T-cell (primary cell): ENCODE data around the gene TENM3. TPM values are rescaled to one million over a fixed set of nuclear protein-coding genes. Genes with fewer than 3 reads are reported as not detected.

ENCODE experiments used
- ATAC-seq, 4 experiments: fragments of 200-7000 bp in 3 of 4; fragments of 150-1000 bp in 1 of 4; cut with Tn5 transposase; replicated peaks in 1 of 4; 1 replicate in 3 of 4; 2 replicates in 1 of 4; pipeline ENCODE4 v1.10.0; 2021; ENCODE audit warnings: moderate library complexity in 3 of 4, mild to moderate bottlenecking in 2 of 4, moderate number of reproducible peaks in 1 of 4
- CTCF ChIA-PET, 2 donors: fragments of 300-600 bp; sonication (Branson Sonifier 250); formaldehyde crosslinking; loops; one replicate each; lab custom pipeline; 2022; ENCODE audit warnings: antibody characterized with exemption in 2 of 2; lab: Charles Lee
- POLR2A ChIA-PET, 2 donors: fragments of 300-600 bp; sonication (Branson Sonifier 250); formaldehyde crosslinking; loops; one replicate each; lab custom pipeline; 2022; ENCODE audit warnings: antibody characterized with exemption in 2 of 2; lab: Charles Lee
- DNase-seq, 35 experiments: peaks; one replicate each; pipeline versions ENCODE4 v3.0.0 to v3.0.0-alpha.2; 2013 to 2023
- H3K27ac ChIP-seq: one replicate; pipeline ENCODE4 v1.5.1; 2013; ENCODE audit warnings: low read length
- H3K27me3 ChIP-seq, 2 experiments: replicated peaks in 1 of 2; 1 replicate in 1 of 2; 2 replicates in 1 of 2; pipeline versions ENCODE4 v1.6.1 to v1.7.0; 2013; ENCODE audit warnings: low read length in 1 of 2, mixed read lengths in 1 of 2; ENCODE audit not compliant: control insufficient read depth in 2 of 2, insufficient read depth in 2 of 2; ENCODE audit errors: extremely low read depth in 1 of 2
- H3K36me3 ChIP-seq, 2 donors: 1 replicate in 1 of 2; 2 replicates in 1 of 2; pipeline versions ENCODE4 v1.6.1 to v1.7.0; 2013; ENCODE audit warnings: low read length in 1 of 2; ENCODE audit not compliant: control insufficient read depth in 2 of 2, insufficient read depth in 1 of 2; ENCODE audit errors: extremely low read depth in 1 of 2
- H3K4me1 ChIP-seq, 2 experiments: 1 replicate in 1 of 2; 2 replicates in 1 of 2; pipeline versions ENCODE4 v1.6.1 to v1.7.0; 2013; ENCODE audit warnings: low read length in 2 of 2, mixed read lengths in 1 of 2; ENCODE audit not compliant: insufficient read depth in 2 of 2, control insufficient read depth in 1 of 2; ENCODE audit errors: extremely low read depth in 1 of 2
- H3K4me3 ChIP-seq, 2 donors: 1 replicate in 1 of 2; 2 replicates in 1 of 2; pipeline versions ENCODE4 v1.5.1 to v1.7.0; 2013; ENCODE audit warnings: mild to moderate bottlenecking in 2 of 2, low read length in 1 of 2, moderate library complexity in 1 of 2; ENCODE audit not compliant: control insufficient read depth in 1 of 2; ENCODE audit errors: extremely low read depth in 1 of 2
- H3K9me3 ChIP-seq: 2 replicates; pipeline ENCODE4 v1.7.0; 2013
- H3K27ac Mint-ChIP-seq, 2 donors: one replicate each; pipeline ENCODE4 v1.8.0; 2020 to 2021; ENCODE audit warnings: mild to moderate bottlenecking in 2 of 2, mixed read lengths in 2 of 2
- H3K27me3 Mint-ChIP-seq, 2 donors: one replicate each; pipeline ENCODE4 v1.8.0; 2021 to 2022; ENCODE audit warnings: mixed read lengths in 2 of 2
- H3K36me3 Mint-ChIP-seq: one replicate; pipeline ENCODE4 v1.8.0; 2021; ENCODE audit warnings: mixed read lengths
- H3K4me1 Mint-ChIP-seq, 3 donors: one replicate each; pipeline ENCODE4 v1.8.0; 2020 to 2022; ENCODE audit warnings: mixed read lengths in 3 of 3, mild to moderate bottlenecking in 1 of 3
- H3K4me3 Mint-ChIP-seq, 3 donors: one replicate each; pipeline ENCODE4 v1.8.0; 2020 to 2022; ENCODE audit warnings: mild to moderate bottlenecking in 3 of 3, mixed read lengths in 3 of 3, moderate library complexity in 3 of 3
- H3K9me3 Mint-ChIP-seq, 3 donors: one replicate each; pipeline ENCODE4 v1.8.0; 2020 to 2022; ENCODE audit warnings: mixed read lengths in 3 of 3
- WGBS: methylation state at CpG from one replicate; pipeline ENCODE4 v1.1.5; 2013; ENCODE audit warnings: missing lambda C conversion rate; ENCODE audit not compliant: insufficient coverage; 5-methylcytosine and 5-hydroxymethylcytosine counted together
- total RNA-seq, 35 experiments: library from RNA in 6 of 35; stranded (reverse) in 6 of 35; fragments of 120-200 nt in 1 of 35; gene quantifications; one replicate each; pipeline versions ENCODE4 v1.2.1 to v1.2.4 and lab custom pipeline; 2013 to 2026

The TENM3 gene
- total RNA-seq, 5 donors from 2014 or later (not counting 1 experiment from before 2014, with no cell fraction given): 0.03 to 0.44 (median 0.16) TPM; not detected in 2

DNA sequence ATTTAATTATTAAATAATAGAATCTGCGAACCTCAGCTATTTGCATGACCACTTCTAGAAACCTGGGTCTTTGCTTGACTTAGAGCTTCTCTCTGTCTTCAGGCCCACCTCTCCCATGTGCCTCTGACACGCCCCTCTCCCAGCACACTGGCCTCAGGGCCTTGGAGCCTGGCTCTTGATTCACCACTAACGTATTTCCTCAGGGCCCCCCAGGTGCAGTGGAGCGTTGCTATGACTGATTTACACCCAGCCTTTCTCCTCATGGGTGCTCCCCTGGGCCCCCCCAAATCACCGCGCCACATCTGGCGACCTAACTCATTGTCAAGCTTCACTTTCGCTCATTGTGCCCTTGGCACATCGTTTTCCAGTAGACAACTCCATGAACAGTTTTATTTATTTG lies 37.9 kb upstream of the TENM3 start:
- ChIA-PET CTCF (interaction anchor here in 1 of 2 donors (1.0 kb wide), 1 partner anchor 1621 kb away, joined by 3 read pairs; no protein-coding TSS in a partner anchor), POLR2A (no interaction called here)
- Mint-ChIP-seq H3K4me1 (no peaks in the 10 kb centered on the region), H3K27ac (no peak overlapping the region), H3K4me3 (no peak overlapping the region), H3K9me3 (peaks cover 0 to 14% (median 0%) of the 10 kb centered on the region in 3 donors), H3K27me3 (peaks cover 0 to 7% of the 10 kb centered on the region in 2 donors), H3K36me3 (no peaks in the 10 kb centered on the region)
- ATAC-seq (no peak), DNase-seq (no peak)
- Histone ChIP-seq H3K4me1 (no peaks in the 10 kb centered on the region), H3K4me3 (no peak overlapping the region), H3K9me3 (no peaks in the 10 kb centered on the region), H3K27ac (no peak overlapping the region), H3K27me3 (peaks cover 0 to 5% of the 10 kb centered on the region in 2 experiments), H3K36me3 (no peaks in the 10 kb centered on the region)
- 70% methylated on average over 8 of the region's 9 CpGs for WGBS

DNA sequence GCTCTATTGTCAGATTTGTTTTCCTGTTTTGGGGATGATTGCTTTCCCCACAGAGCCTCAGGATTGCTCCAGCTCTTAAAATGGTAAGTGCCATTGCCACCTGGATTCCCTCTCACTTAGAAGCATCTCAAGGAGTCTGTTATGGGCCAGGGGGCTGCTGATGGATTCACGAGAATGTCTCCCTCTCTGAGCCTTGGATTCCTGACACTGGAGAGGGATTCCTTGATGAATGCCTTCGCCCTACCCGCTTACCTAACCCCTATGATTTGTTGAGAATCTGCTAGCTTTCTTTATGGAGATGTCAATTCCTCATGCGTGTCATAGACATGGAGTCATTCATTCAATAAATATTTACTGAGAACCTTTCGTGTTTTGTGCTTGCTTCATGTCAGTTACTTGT lies 36.9 kb upstream of the TENM3 start:
- WGBS: 40% methylated on average over 1 of the region's 5 CpGs
- Histone ChIP-seq H3K36me3 (no peaks in the 10 kb centered on the region), H3K9me3 (no peaks in the 10 kb centered on the region), H3K27me3 (peaks cover 0 to 8% of the 10 kb centered on the region in 2 experiments), H3K27ac (no peak overlapping the region), H3K4me1 (no peaks in the 10 kb centered on the region), H3K4me3 (no peak overlapping the region)
- POLR2A ChIA-PET: no interaction called here
- Mint-ChIP-seq H3K27ac (no peak overlapping the region), H3K36me3 (no peaks in the 10 kb centered on the region), H3K27me3 (peaks cover 0 to 6% of the 10 kb centered on the region in 2 donors), H3K4me3 (no peak overlapping the region), H3K9me3 (peaks cover 0 to 13% (median 0%) of the 10 kb centered on the region in 3 donors), H3K4me1 (no peaks in the 10 kb centered on the region)
- CTCF ChIA-PET: no interaction called here
- no peak for ATAC-seq
- DNase-seq: no peak

DNA sequence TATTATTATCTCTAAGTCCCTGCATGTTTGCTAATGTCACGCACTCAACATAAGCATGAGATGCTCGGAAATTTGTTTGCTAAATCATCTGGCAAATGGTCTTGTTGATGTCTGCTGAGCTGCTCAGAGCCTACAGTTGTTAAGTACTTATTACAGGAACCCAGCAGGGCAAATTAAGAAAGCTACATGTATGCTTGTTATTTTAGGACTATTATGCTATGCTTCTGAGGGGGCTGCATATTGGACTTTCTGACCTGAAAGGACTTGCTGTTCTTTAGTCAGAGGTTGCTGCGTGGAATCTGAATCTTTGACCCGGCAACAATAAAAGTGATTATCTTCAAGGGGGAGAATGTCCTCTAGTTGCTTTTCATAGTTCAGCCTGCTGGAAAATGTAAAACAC lies 36.3 kb upstream of the TENM3 start:
- H3K36me3 ChIP-seq: no peaks in the 10 kb centered on the region
- H3K9me3 ChIP-seq: no peaks in the 10 kb centered on the region
- H3K27me3 ChIP-seq: peaks cover 0 to 8% of the 10 kb centered on the region in 2 experiments
- Mint-ChIP-seq H3K27me3 (peaks cover 0 to 4% of the 10 kb centered on the region in 2 donors), H3K9me3 (peaks cover 0 to 12% (median 0%) of the 10 kb centered on the region in 3 donors), H3K36me3 (no peaks in the 10 kb centered on the region), H3K4me3 (no peak overlapping the region), H3K27ac (no peak overlapping the region), H3K4me1 (no peaks in the 10 kb centered on the region)
- CTCF ChIA-PET: no interaction called here
- POLR2A ChIA-PET: no interaction called here
- DNase-seq (no peak), ATAC-seq (no peak)
- H3K4me3 ChIP-seq: no peak overlapping the region
- no peak overlapping the region for H3K27ac ChIP-seq
- WGBS: 64% methylated on average over 3 of the region's 4 CpGs
- H3K4me1 ChIP-seq: no peaks in the 10 kb centered on the region

DNA sequence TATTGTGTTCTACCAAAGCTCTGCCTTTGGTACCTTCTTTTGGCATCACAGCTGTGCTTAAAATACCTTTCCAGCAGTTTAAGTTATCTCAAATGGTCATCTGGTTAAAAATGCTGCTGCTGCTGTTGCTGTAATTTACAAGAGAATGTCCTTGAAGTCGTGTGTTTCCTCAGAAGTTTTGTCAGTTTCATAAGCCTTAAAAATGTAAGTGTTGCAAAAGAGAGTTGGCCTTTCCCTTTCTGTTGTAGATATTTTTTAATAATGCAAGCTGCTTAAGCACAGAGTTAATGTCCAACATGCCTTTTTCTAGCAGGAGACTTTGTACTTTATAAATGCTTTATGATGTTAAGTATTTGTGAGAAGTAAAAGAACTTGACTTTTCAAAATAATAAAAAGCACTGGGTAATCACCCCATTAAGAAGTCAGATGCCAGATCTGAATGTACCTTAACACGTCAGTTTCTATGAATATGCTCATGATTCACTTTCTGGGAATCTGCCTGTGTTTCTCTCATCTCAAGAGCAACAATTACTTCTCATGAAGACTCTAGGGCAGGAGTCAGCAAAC lies 35.3 kb upstream of the TENM3 start:
- H3K36me3 Mint-ChIP-seq: no peaks in the 10 kb centered on the region
- no peaks in the 10 kb centered on the region for H3K4me1 Mint-ChIP-seq
- whole genome bisulfite sequencing: 40% methylated on average over 1 of the region's 2 CpGs
- ATAC-seq (no peak), DNase-seq (no peak)
- Histone ChIP-seq H3K4me3 (no peak overlapping the region), H3K27ac (no peak overlapping the region), H3K36me3 (no peaks in the 10 kb centered on the region), H3K27me3 (peaks cover 0 to 8% of the 10 kb centered on the region in 2 experiments), H3K4me1 (no peaks in the 10 kb centered on the region), H3K9me3 (no peaks in the 10 kb centered on the region)
- peaks cover 0 to 12% (median 0%) of the 10 kb centered on the region in 3 donors for H3K9me3 Mint-ChIP-seq
- no peak overlapping the region for H3K4me3 Mint-ChIP-seq
- H3K27me3 Mint-ChIP-seq: peaks cover 0 to 4% of the 10 kb centered on the region in 2 donors
- ChIA-PET POLR2A (no interaction called here), CTCF (no interaction called here)
- H3K27ac Mint-ChIP-seq: no peak overlapping the region

DNA sequence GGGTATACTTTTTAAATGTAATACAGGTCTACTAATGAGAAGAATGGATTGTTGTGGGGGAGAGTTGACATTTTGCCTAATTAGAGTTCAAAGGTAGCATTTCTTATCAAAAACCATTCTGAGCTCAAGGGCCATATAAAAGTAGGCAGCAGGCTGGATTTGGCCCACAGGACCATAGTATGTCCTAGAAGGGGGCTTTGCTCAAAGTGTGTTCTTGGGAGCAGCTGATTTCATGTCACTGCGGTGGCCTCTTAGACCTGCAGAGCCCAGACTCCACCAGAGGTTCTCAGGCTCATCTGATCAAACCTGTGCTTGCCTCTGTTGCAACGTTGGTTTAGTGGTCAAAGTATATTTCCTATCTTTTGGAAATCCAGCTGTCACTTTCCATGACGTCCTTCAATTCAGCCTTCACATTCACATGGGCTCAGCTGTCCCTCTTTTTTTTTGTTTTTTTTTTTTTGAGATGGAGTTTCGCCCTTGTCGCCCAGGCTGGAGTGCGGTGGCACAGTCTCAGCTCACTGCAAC lies 34.6 kb upstream of the TENM3 start:
- Mint-ChIP-seq H3K36me3 (no peaks in the 10 kb centered on the region), H3K27me3 (peaks cover 0 to 4% of the 10 kb centered on the region in 2 donors), H3K9me3 (peaks cover 0 to 11% (median 0%) of the 10 kb centered on the region in 3 donors), H3K4me1 (no peaks in the 10 kb centered on the region), H3K27ac (no peak overlapping the region), H3K4me3 (no peak overlapping the region)
- no peaks in the 10 kb centered on the region for H3K36me3 ChIP-seq
- 100% methylated on average over 2 of the region's 6 CpGs for WGBS
- H3K27ac ChIP-seq: no peak overlapping the region
- ChIA-PET CTCF (no interaction called here), POLR2A (no interaction called here)
- H3K27me3 ChIP-seq: peaks cover 0 to 6% of the 10 kb centered on the region in 2 experiments
- no peaks in the 10 kb centered on the region for H3K4me1 ChIP-seq
- no peak overlapping the region for H3K4me3 ChIP-seq
- ATAC-seq (no peak), DNase-seq (no peak)
- H3K9me3 ChIP-seq: no peaks in the 10 kb centered on the region

DNA sequence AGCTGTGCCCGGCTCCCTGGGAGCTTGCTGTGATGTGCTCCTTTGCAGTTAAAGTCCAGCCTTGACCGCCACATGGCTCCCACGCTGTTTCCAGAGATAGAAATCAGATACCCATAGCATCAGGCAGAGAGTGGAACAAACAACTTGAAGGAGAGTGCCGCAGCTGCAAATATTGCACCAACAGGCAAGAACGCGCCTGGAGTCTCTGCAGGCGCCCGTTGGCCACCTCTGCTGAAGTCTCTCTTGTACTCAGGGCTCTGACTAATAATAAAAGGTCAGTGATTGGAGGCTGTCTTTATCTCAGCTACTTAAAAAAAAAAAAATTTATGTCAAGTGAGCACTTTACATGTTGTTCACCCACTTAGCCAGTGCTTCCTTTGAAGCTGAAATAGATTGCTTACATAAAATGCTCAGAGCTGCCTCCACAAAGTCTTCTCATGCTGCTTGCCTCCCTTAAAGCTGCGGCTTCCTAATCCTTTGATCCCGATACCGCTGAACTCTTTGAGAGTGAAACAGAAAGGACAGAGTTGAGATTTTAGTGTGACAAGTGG lies 30.9 kb upstream of the TENM3 start:
- Histone ChIP-seq H3K27me3 (peaks cover 0 to 3% of the 10 kb centered on the region in 2 experiments), H3K27ac (no peak overlapping the region), H3K36me3 (no peaks in the 10 kb centered on the region), H3K4me3 (no peak overlapping the region), H3K9me3 (no peaks in the 10 kb centered on the region), H3K4me1 (no peaks in the 10 kb centered on the region)
- no peak for ATAC-seq
- no peaks in the 10 kb centered on the region for H3K4me1 Mint-ChIP-seq
- H3K27ac Mint-ChIP-seq: no peak overlapping the region
- H3K36me3 Mint-ChIP-seq: no peaks in the 10 kb centered on the region
- H3K9me3 Mint-ChIP-seq: peaks cover 0 to under 1% (median 0%) of the 10 kb centered on the region in 3 donors
- ChIA-PET CTCF (no interaction called here), POLR2A (no interaction called here)
- 80% methylated on average over 3 of the region's 11 CpGs for WGBS
- H3K4me3 Mint-ChIP-seq: no peak overlapping the region
- H3K27me3 Mint-ChIP-seq: peaks cover 0 to 4% of the 10 kb centered on the region in 2 donors
- DNase-seq: no peak
